Measurements from ENCODE around the gene FGGY.

Gene FGGY

GRCh38 chr1:59360170-59360569 is 63.3 kb downstream of the FGGY start:
- POLR2A ChIA-PET: no interaction called here
- TF ChIP-seq ZSCAN23 (tag by site-specific recombination; IDR thresholded peaks at IDR 0.05) (no peak), SP2 (tag by site-specific recombination; IDR thresholded peaks at IDR 0.05) (no peak), EGR2 (tag by site-specific recombination; IDR thresholded peaks at IDR 0.05; ENCODE audit: low read depth) (no peak), ZBTB11 (tag by site-specific recombination; conservative IDR thresholded peaks at IDR 0.05; ENCODE audit: low read depth) (no peak), ZNF777 (tag by site-specific recombination; IDR thresholded peaks at IDR 0.05; ENCODE audit: borderline replicate concordance) (no peak), ZNF148 (tag by site-specific recombination; IDR thresholded peaks at IDR 0.05; ENCODE audit: borderline replicate concordance) (no peak), ELK4 (IDR thresholded peaks at IDR 0.05; ENCODE audit: borderline replicate concordance, low read depth, low read length) (no peak), ZBTB8A (tag by site-specific recombination; IDR thresholded peaks at IDR 0.05) (no peak), ZNF302 (tag by site-specific recombination; IDR thresholded peaks at IDR 0.05; ENCODE audit: low read depth) (no peak)
- TF ChIP-seq, protein P1, sequence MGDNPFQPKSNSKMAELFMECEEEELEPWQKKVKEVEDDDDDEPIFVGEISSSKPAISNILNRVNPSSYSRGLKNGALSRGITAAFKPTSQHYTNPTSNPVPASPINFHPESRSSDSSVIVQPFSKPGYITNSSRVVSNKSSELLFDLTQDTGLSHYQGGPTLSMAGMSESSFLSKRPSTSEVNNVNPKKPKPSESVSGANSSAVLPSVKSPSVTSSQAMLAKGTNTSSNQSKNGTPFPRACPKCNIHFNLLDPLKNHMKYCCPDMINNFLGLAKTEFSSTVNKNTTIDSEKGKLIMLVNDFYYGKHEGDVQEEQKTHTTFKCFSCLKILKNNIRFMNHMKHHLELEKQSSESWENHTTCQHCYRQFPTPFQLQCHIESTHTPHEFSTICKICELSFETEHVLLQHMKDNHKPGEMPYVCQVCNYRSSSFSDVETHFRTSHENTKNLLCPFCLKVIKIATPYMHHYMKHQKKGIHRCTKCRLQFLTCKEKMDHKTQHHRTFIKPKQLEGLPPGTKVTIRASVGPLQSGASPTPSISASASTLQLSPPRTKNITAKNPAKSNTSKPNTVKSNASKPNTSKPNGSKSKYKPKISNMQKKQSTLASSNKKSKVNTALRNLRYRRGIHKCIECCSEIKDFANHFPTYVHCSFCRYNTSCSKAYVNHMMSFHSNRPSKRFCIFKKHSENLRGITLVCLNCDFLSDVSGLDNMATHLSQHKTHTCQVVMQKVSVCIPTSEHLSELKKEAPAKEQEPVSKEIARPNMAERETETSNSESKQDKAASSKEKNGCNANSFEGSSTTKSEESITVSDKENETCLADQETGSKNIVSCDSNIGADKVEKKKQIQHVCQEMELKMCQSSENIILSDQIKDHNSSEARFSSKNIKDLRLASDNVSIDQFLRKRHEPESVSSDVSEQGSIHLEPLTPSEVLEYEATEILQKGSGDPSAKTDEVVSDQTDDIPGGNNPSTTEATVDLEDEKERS (tag by site-specific recombination; IDR thresholded peaks at IDR 0.05): no peak
- TF ChIP-seq, protein P2, sequence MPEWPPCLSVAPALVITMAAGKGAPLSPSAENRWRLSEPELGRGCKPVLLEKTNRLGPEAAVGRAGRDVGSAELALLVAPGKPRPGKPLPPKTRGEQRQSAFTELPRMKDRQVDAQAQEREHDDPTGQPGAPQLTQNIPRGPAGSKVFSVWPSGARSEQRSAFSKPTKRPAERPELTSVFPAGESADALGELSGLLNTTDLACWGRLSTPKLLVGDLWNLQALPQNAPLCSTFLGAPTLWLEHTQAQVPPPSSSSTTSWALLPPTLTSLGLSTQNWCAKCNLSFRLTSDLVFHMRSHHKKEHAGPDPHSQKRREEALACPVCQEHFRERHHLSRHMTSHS (tag by site-specific recombination; IDR thresholded peaks at IDR 0.05): no peak
- Histone ChIP-seq H3K27ac (ENCODE audit: extremely low read depth, low read depth, low read length) (no peak overlapping the region), H3K9me3 (ENCODE audit: control insufficient read depth, insufficient read depth, low read depth, low read length) (no peaks in the 10 kb centered on the region), H3K36me3 (ENCODE audit: control insufficient read depth in 2 of 2, insufficient read depth in 1 of 2, low read length in 2 of 2) (no peaks in the 10 kb centered on the region), H3K4me1 (ENCODE audit: control insufficient read depth, insufficient read depth, low read length) (no peaks in the 10 kb centered on the region), H3K4me3 (ENCODE audit: low read depth, low read length) (no peak overlapping the region)
- CTCF ChIA-PET: no interaction called here

GRCh38 chr1:59360729-59361128 is 63.8 kb downstream of the FGGY start:
- POLR2A ChIA-PET: no interaction called here
- CTCF ChIA-PET: no interaction called here
- peak; percentile 75 for TF ChIP-seq ZFHX2 (tag by site-specific recombination; conservative IDR thresholded peaks at IDR 0.05)
- TF ChIP-seq ZFP41 (tag by site-specific recombination; IDR thresholded peaks at IDR 0.05; ENCODE audit: borderline replicate concordance): no peak
- TF ChIP-seq EGR2 (tag by site-specific recombination; IDR thresholded peaks at IDR 0.05; ENCODE audit: low read depth): 0 out of 2 replicates have a peak, but pooled peaks have one; percentile 37
- Histone ChIP-seq H3K27ac (ENCODE audit: extremely low read depth, low read depth, low read length) (no peak overlapping the region), H3K4me3 (ENCODE audit: low read depth, low read length) (no peak overlapping the region), H3K9me3 (ENCODE audit: control insufficient read depth, insufficient read depth, low read depth, low read length) (no peaks in the 10 kb centered on the region), H3K4me1 (ENCODE audit: control insufficient read depth, insufficient read depth, low read length) (no peaks in the 10 kb centered on the region), H3K36me3 (ENCODE audit: control insufficient read depth in 2 of 2, insufficient read depth in 1 of 2, low read length in 2 of 2) (no peaks in the 10 kb centered on the region)

Data from HEK293 (cell line).